ENCODE data around the gene FAM8A1. TPM values are rescaled to one million over a fixed set of nuclear protein-coding genes. Genes with fewer than 3 reads are reported as not detected.

Gene FAM8A1
- total RNA-seq, 2 experiments from 2014 or later = 6.5 to 11.8 TPM

DNA sequence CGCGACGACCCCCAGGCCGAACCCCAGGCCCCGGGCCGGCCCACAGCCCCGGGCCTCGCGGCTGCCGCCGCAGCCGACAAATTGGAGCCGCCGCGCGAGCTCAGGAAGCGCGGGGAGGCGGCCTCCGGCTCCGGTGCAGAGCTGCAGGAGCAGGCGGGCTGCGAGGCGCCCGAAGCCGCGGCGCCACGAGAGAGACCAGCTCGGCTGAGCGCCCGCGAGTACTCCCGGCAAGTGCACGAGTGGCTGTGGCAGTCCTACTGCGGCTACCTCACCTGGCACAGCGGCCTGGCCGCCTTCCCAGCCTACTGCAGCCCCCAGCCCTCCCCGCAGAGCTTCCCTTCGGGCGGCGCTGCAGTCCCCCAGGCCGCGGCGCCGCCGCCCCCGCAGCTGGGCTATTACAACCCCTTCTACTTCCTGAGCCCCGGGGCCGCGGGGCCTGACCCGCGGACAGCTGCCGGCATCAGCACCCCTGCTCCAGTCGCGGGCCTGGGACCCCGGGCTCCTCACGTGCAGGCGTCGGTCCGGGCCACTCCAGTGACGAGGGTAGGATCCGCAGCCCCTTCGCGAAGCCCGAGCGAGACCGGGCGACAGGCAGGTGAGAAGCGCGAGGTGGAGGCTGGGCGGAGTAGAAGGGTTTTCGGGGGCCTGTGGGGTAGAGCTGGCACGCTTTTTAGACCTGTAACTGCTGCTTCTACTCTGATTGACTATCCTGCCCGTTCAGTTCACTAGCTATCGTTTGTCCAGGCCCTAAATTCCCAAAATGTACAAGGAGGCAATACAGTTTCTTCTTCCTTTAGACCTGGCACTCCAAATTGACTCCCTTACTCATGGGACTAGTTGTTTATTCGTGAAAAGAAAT, 654 bp downstream of the FAM8A1 start:
- Histone ChIP-seq H3K27ac (ENCODE audit: low read depth, low read length, poor library complexity, severe bottlenecking) (peak overlapping the region; percentile 65), H4K20me1 (ENCODE audit: insufficient read depth, low read length) (no peaks in the 10 kb centered on the region; the same call in 1 of the 2 replicates), H3K4me3 (ENCODE audit: low read depth, low read length, poor library complexity, severe bottlenecking) (peak overlapping the region; percentile 81), H3K9me3 (ENCODE audit: low read length) (no peaks in the 10 kb centered on the region), H2AFZ (ENCODE audit: low read length) (peak overlapping the region; percentile 80), H3K36me3 (ENCODE audit: insufficient read depth, low read length) (peaks cover 21% of the 10 kb centered on the region), H3K4me2 (ENCODE audit: low read length) (peak overlapping the region; percentile 100), H3K4me1 (ENCODE audit: insufficient read depth, low read length, poor library complexity, severe bottlenecking) (peaks cover 24% of the 10 kb centered on the region), H3K9me2 (ENCODE audit: insufficient read depth, low read length) (no peaks in the 10 kb centered on the region), H3K79me2 (ENCODE audit: insufficient read depth, low read depth, low read length) (peaks cover 20% of the 10 kb centered on the region; the same call in 1 of the 2 replicates)
- ChIA-PET CTCF (ENCODE audit: unreplicated experiment) (interaction anchor here (0.5 to 0.6 kb wide), 2 partner anchors 123 to 1089 kb away, joined by 3 to 4 read pairs; no protein-coding TSS in a partner anchor), POLR2A (interaction anchor here (0.5 to 4.0 kb wide), 8 partner anchors 8 to 232 kb away, joined by 3 to 28 read pairs (median 6); partner anchors contain the start of gene NUP153)
- DNase-seq (ENCODE audit: low spot score) = peak; percentile 72
- no peak for TF ChIP-seq EZH2phosphoT487 (IDR thresholded peaks at IDR 0.05; ENCODE audit: borderline replicate concordance, low read depth, low read length)
- no peak for TF ChIP-seq CTCF (conservative IDR thresholded peaks at IDR 0.05; ENCODE audit: low read length)
- no TSS peak for BruUV-seq (replicated peaks)
- intact Hi-C loops (cut with micrococcal nuclease; ENCODE audit: unreplicated experiment) = loop anchor here (1.0 to 2.0 kb wide), 2 partner anchors 106 to 554 kb away; partner anchors contain the start of genes KDM1B, NUP153 and TPMT

DNA sequence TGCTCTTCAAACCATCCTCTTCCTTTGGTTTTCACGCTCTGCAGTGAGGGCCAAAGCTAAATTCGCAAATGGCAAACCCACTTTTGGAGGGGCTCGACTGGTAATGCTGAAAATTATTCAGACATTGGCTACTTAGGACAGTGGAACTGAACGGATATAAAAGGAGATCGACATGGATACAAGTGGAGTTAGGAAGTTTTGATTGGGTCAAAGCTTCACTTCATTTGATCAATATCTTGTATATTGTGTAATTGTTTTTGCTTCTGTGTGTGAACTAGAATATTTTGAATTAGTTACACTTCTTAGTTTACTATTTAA, 1.2 kb downstream of the FAM8A1 start:
- Histone ChIP-seq H4K20me1 (ENCODE audit: insufficient read depth, low read length) (no peaks in the 10 kb centered on the region; the same call in 1 of the 2 replicates), H3K9me2 (ENCODE audit: insufficient read depth, low read length) (no peaks in the 10 kb centered on the region), H3K4me1 (ENCODE audit: insufficient read depth, low read length, poor library complexity, severe bottlenecking) (peaks cover 24% of the 10 kb centered on the region), H3K4me3 (ENCODE audit: low read depth, low read length, poor library complexity, severe bottlenecking) (peak overlapping the region; percentile 81), H3K79me2 (ENCODE audit: insufficient read depth, low read depth, low read length) (peaks cover 20% of the 10 kb centered on the region; the same call in 1 of the 2 replicates), H3K27ac (ENCODE audit: low read depth, low read length, poor library complexity, severe bottlenecking) (peak overlapping the region; percentile 65), H3K4me2 (ENCODE audit: low read length) (peak overlapping the region; percentile 100), H3K9me3 (ENCODE audit: low read length) (no peaks in the 10 kb centered on the region), H2AFZ (ENCODE audit: low read length) (peak overlapping the region; percentile 80), H3K36me3 (ENCODE audit: insufficient read depth, low read length) (peaks cover 26% of the 10 kb centered on the region)
- no peak for DNase-seq (ENCODE audit: low spot score)
- ChIA-PET CTCF (ENCODE audit: unreplicated experiment) (no interaction called here), POLR2A (interaction anchor here (1.2 to 4.0 kb wide), 6 partner anchors 8 to 106 kb away, joined by 3 to 28 read pairs (median 6); partner anchors contain the start of gene NUP153)
- no peak for TF ChIP-seq CTCF (conservative IDR thresholded peaks at IDR 0.05; ENCODE audit: low read length)
- TF ChIP-seq EZH2phosphoT487 (IDR thresholded peaks at IDR 0.05; ENCODE audit: borderline replicate concordance, low read depth, low read length) = no peak
- intact Hi-C loops (cut with micrococcal nuclease; ENCODE audit: unreplicated experiment) = loop anchor here (2.0 kb wide), 1 partner anchor 553 kb away; the partner anchor contains the start of genes KDM1B and TPMT
- TSS peak; percentile 68 for BruUV-seq (replicated peaks)

All from OCI-LY7 (cell line).